HS-5 (cell line): Measurements from ENCODE around the gene ZNF610.

Experiments
- DNase-seq: peaks from one replicate; pipeline ENCODE4 v3.0.0-alpha.2; 2012; ENCODE audit warnings: low read depth

ZNF610 gene

DNA sequence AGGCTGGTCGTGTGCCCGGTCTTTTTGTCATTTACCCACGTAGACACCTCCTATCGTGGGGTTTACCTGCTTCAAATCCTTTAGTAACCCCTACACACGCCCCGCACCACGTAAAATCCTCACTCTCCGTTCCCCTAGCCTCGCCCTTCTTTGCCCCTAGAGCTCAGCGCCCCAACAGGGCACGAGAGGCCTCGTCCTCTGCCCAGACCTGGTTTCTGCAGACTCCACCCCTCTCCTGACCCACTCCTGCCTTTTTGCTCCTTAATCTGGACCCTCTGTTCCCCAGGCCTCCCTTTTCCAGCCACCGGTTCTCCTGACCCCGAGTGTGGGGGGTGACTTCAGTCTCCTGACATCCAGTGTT, 62.0 kb downstream of the ZNF610 start:
- no peak for DNase-seq

DNA sequence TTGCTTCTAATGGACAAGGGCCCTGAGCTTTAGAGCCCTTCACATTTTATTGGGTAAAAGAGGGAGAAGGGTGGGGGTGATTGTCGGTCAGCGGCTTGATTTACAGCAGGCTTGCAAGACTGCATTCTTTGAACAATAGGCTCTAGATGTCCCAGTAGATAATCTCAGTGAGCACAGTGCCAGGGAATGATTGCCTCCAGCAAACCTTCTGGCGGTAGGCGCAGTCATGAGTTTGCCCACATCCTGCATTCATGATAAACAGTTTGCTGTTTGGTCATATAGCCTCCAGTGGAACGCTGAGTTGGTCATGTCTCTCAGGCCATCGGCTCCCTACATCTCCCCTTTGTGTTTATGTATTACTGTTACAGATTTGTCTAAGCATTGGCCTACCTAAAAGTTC, 74.2 kb downstream of the ZNF610 start:
- DNase-seq = no peak

DNA sequence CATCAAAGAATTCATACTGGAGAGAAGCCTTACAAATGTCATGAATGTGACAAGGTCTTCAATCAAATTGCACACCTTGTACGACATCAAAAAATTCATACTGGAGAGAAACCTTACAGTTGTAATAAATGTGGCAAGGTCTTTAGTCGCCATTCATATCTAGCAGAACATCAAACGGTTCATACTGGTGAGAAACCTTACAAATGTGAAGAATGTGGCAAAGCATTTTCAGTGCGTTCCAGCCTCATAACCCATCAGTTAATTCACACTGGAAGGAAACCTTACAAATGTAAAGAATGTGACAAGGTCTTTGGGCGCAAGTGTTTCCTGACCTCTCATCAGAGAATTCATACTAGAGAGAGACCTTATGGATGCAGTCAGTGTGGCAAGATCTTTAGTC, 79.7 kb downstream of the ZNF610 start:
- no peak for DNase-seq
